Measurements from ENCODE around the gene NFATC3. TPM values are rescaled to one million over a fixed set of nuclear protein-coding genes. Genes with fewer than 3 reads are reported as not detected.

Gene NFATC3
- total and polyA plus RNA-seq, 2 donors (not counting 1 experiment from before 2014, with no cell fraction given): 33.4 to 115 TPM

GRCh38 chr16:68073902-68074760, 11.0 kb upstream of the NFATC3 start:
- peaks cover 87 to 99% of the 10 kb centered on the region in 2 donors for H3K4me1 ChIP-seq (ENCODE audit: control insufficient read depth in 2 of 2, insufficient read depth in 2 of 2, low read length in 2 of 2)
- TF ChIP-seq EZH2 (IDR thresholded peaks at IDR 0.05; ENCODE audit: borderline replicate concordance, insufficient read depth, low read depth, low read length, poor library complexity, severe bottlenecking) (no peak), CTCF (IDR thresholded peaks at IDR 0.05) (no peak)
- intact Hi-C loops (cut with micrococcal nuclease): no loop called here
- peaks cover 65% of the 10 kb centered on the region for H3K79me2 ChIP-seq (ENCODE audit: control insufficient read depth, insufficient read depth, low read length)
- H3K4me2 ChIP-seq (replicated peaks; ENCODE audit: low read depth, low read length, poor library complexity, severe bottlenecking): peak overlapping the region; percentile 68
- POLR2A ChIA-PET: interaction anchor here (0.7 to 4.2 kb wide), 10 partner anchors 10 to 655 kb away, joined by 3 to 82 read pairs (median 4); partner anchors contain the start of genes LCAT and NFATC3
- H3K36me3 ChIP-seq (replicated peaks in 1 of 2; ENCODE audit: control extremely low read depth in 1 of 2, control insufficient read depth in 1 of 2, extremely low read depth in 1 of 2, insufficient read depth in 2 of 2, low read length in 1 of 2): peaks cover 0 to 94% of the 10 kb centered on the region in 2 experiments
- H3K4me1 Mint-ChIP-seq: peaks cover 87% of the 10 kb centered on the region
- peak overlapping the region; percentile 77 to 91 for H3K27ac ChIP-seq (ENCODE audit: low read length in 2 of 2)
- peak overlapping the region in 4 of 5 experiments; percentile 7 to 48 (median 30) for H3K4me3 ChIP-seq (ENCODE audit: control extremely low read depth in 1 of 5, extremely low read depth in 1 of 5, insufficient read depth in 1 of 5, low read depth in 2 of 5, low read length in 4 of 5)
- H3K9ac ChIP-seq (ENCODE audit: low read length): peak overlapping the region; percentile 25
- H3K27me3 Mint-ChIP-seq: no peaks in the 10 kb centered on the region
- peaks cover 0 to 4% (median 0%) of the 10 kb centered on the region in 3 donors for H3K9me3 ChIP-seq (ENCODE audit: control extremely low read depth in 1 of 3, control insufficient read depth in 2 of 3, insufficient read depth in 1 of 3, low read length in 2 of 3)
- no peak overlapping the region for H2AFZ ChIP-seq (ENCODE audit: insufficient read depth, low read depth, low read length, poor library complexity, severe bottlenecking)
- H3K27ac Mint-ChIP-seq: peak overlapping the region; percentile 94
- peak overlapping the region; percentile 85 for H3K4me3 Mint-ChIP-seq
- H3K27me3 ChIP-seq (replicated peaks in 1 of 4; ENCODE audit: control extremely low read depth in 1 of 4, control insufficient read depth in 3 of 4, insufficient read depth in 4 of 4, low read length in 3 of 4): no peaks in the 10 kb centered on the region
- CTCF ChIA-PET: interaction anchor here (0.5 to 14.0 kb wide), 12 partner anchors 9 to 553 kb away, joined by 3 to 242 read pairs (median 8); partner anchors contain the start of genes CTCF and NFATC3
- WGBS (ENCODE audit: insufficient coverage): 79% methylated on average over 9 of the region's 9 CpGs
- H4K20me1 ChIP-seq (ENCODE audit: control insufficient read depth, insufficient read depth, low read length, poor library complexity, severe bottlenecking): peaks cover 43% of the 10 kb centered on the region
- DNase-seq (peak; percentile 32), ATAC-seq (ENCODE audit: low read depth) (peak; percentile 0)
- no peaks in the 10 kb centered on the region for H3K9me3 Mint-ChIP-seq (ENCODE audit: insufficient read depth)

All from B cell (primary cell).